ENCODE results near the gene ZNF674. TPM values are rescaled to one million over a fixed set of nuclear protein-coding genes. Genes with fewer than 3 reads are reported as not detected.

Gene ZNF674
- polyA plus RNA-seq, 2 of the 4 experiments (the other 2 are of a cell fraction): 2.6 to 6.3 TPM

DNA sequence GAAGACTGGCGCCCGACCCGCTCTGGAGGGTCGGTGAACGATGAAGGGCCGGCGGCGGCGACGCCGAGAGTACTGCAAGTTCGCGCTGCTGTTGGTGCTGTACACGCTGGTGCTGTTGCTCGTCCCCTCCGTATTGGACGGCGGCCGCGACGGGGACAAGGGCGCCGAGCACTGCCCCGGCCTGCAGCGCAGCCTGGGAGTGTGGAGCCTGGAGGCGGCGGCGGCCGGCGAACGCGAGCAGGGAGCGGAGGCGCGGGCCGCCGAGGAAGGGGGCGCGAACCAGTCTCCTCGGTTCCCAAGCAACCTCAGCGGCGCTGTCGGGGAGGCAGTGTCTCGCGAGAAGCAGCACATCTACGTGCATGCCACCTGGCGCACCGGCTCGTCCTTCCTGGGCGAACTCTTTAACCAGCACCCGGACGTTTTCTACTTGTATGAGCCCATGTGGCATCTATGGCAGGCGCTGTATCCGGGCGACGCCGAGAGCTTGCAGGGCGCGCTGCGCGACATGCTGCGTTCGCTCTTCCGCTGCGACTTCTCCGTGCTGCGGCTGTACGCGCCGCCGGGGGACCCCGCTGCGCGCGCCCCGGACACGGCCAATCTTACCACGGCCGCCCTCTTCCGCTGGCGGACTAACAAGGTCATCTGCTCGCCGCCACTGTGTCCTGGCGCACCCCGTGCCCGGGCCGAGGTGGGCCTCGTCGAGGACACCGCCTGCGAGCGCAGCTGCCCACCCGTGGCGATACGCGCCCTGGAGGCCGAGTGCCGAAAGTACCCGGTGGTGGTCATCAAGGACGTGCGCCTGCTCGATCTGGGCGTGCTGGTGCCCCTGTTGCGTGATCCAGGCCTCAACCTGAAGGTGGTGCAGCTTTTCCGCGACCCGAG, 28.9 kb upstream of the ZNF674 start:
- peak overlapping the region; percentile 76 for H3K4me3 ChIP-seq
- WGBS (ENCODE audit: missing lambda C conversion rate): 12% methylated on average over 26 of the region's 107 CpGs
- FAIRE-seq (no peak), ATAC-seq (peak; percentile 80 to 81), DNase-seq (ENCODE audit: low read depth in 1 of 2, low spot score in 1 of 2) (peak; percentile 54 to 83)
- POLR2A ChIA-PET: interaction anchor here (1.4 kb wide), 1 partner anchor 9 kb away, joined by 5 read pairs; no protein-coding TSS in a partner anchor
- no peaks in the 10 kb centered on the region for H3K9me3 ChIP-seq
- TF ChIP-seq MAFK (IDR thresholded peaks at IDR 0.05; ENCODE audit: partially characterized antibody) (no peak), FOSB (CRISPR knock-in tag; IDR thresholded peaks at IDR 0.05) (no peak), SMC3 (IDR thresholded peaks at IDR 0.05) (0 out of 3 replicates have a peak, but pooled peaks have one; percentile 4), CHD2 (IDR thresholded peaks at IDR 0.05; ENCODE audit: low read length, partially characterized antibody) (peak; percentile 95), GATA3 (IDR thresholded peaks at IDR 0.05; ENCODE audit: borderline replicate concordance) (no peak), BHLHE40 (IDR thresholded peaks at IDR 0.05; ENCODE audit: low read depth, low read length) (no peak), CHD4 (IDR thresholded peaks at IDR 0.05; ENCODE audit: borderline replicate concordance) (no peak), CBX8 (IDR thresholded peaks at IDR 0.05) (no peak), TP53 (CRISPR knock-in tag; IDR thresholded peaks at IDR 0.05) (no peak), EHMT2 (IDR thresholded peaks at IDR 0.05; ENCODE audit: low read depth) (no peak), HEYL (CRISPR knock-in tag; IDR thresholded peaks at IDR 0.05) (no peak), EP300 (IDR thresholded peaks at IDR 0.05) (no peak), JUNB (IDR thresholded peaks at IDR 0.05) (no peak), NPAS2 (CRISPR knock-in tag; IDR thresholded peaks at IDR 0.05; ENCODE audit: borderline replicate concordance) (no peak), SREBF2 (IDR thresholded peaks at IDR 0.05) (no peak), POLR2A (IDR thresholded peaks at IDR 0.05; ENCODE audit: low read length) (0 out of 2 replicates have a peak, but pooled peaks have one; percentile 10), EHF (CRISPR knock-in tag; IDR thresholded peaks at IDR 0.05) (no peak), POLR2AphosphoS2 (conservative IDR thresholded peaks at IDR 0.05; ENCODE audit: low read length) (no peak), NFE2L2 (conservative IDR thresholded peaks at IDR 0.05; ENCODE audit: low read length) (no peak), ZFP36 (IDR thresholded peaks at IDR 0.05; ENCODE audit: borderline replicate concordance, partially characterized antibody) (no peak), RAD21 (conservative IDR thresholded peaks at IDR 0.05 in 1 of 2, IDR thresholded peaks at IDR 0.05 in 1 of 2) (no peak), JUN (IDR thresholded peaks at IDR 0.05) (peak; percentile 16 to 31; a peak in 1 of 5 replicates), ESRRA (IDR thresholded peaks at IDR 0.05; ENCODE audit: borderline replicate concordance, low read length) (no peak), RCOR1 (IDR thresholded peaks at IDR 0.05; ENCODE audit: low read depth, low read length) (no peak), MYC (IDR thresholded peaks at IDR 0.05; ENCODE audit: borderline replicate concordance, low read length) (no peak), KDM5A (IDR thresholded peaks at IDR 0.05) (no peak), RNF2 (IDR thresholded peaks at IDR 0.05; ENCODE audit: borderline replicate concordance, low read depth) (no peak)
- TF ChIP-seq, protein P1, sequence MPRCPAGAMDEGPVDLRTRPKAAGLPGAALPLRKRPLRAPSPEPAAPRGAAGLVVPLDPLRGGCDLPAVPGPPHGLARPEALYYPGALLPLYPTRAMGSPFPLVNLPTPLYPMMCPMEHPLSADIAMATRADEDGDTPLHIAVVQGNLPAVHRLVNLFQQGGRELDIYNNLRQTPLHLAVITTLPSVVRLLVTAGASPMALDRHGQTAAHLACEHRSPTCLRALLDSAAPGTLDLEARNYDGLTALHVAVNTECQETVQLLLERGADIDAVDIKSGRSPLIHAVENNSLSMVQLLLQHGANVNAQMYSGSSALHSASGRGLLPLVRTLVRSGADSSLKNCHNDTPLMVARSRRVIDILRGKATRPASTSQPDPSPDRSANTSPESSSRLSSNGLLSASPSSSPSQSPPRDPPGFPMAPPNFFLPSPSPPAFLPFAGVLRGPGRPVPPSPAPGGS (IDR thresholded peaks at IDR 0.05): 0 out of 3 replicates have a peak, but pooled peaks have one; percentile 12
- TF ChIP-seq, protein P2, sequence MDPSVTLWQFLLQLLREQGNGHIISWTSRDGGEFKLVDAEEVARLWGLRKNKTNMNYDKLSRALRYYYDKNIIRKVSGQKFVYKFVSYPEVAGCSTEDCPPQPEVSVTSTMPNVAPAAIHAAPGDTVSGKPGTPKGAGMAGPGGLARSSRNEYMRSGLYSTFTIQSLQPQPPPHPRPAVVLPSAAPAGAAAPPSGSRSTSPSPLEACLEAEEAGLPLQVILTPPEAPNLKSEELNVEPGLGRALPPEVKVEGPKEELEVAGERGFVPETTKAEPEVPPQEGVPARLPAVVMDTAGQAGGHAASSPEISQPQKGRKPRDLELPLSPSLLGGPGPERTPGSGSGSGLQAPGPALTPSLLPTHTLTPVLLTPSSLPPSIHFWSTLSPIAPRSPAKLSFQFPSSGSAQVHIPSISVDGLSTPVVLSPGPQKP (IDR thresholded peaks at IDR 0.05; ENCODE audit: low read depth, low read length): no peak
- TF ChIP-seq, protein P3, sequence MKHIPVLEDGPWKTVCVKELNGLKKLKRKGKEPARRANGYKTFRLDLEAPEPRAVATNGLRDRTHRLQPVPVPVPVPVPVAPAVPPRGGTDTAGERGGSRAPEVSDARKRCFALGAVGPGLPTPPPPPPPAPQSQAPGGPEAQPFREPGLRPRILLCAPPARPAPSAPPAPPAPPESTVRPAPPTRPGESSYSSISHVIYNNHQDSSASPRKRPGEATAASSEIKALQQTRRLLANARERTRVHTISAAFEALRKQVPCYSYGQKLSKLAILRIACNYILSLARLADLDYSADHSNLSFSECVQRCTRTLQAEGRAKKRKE (CRISPR knock-in tag; IDR thresholded peaks at IDR 0.05; ENCODE audit: low read depth): no peak
- TF ChIP-seq, protein P4, sequence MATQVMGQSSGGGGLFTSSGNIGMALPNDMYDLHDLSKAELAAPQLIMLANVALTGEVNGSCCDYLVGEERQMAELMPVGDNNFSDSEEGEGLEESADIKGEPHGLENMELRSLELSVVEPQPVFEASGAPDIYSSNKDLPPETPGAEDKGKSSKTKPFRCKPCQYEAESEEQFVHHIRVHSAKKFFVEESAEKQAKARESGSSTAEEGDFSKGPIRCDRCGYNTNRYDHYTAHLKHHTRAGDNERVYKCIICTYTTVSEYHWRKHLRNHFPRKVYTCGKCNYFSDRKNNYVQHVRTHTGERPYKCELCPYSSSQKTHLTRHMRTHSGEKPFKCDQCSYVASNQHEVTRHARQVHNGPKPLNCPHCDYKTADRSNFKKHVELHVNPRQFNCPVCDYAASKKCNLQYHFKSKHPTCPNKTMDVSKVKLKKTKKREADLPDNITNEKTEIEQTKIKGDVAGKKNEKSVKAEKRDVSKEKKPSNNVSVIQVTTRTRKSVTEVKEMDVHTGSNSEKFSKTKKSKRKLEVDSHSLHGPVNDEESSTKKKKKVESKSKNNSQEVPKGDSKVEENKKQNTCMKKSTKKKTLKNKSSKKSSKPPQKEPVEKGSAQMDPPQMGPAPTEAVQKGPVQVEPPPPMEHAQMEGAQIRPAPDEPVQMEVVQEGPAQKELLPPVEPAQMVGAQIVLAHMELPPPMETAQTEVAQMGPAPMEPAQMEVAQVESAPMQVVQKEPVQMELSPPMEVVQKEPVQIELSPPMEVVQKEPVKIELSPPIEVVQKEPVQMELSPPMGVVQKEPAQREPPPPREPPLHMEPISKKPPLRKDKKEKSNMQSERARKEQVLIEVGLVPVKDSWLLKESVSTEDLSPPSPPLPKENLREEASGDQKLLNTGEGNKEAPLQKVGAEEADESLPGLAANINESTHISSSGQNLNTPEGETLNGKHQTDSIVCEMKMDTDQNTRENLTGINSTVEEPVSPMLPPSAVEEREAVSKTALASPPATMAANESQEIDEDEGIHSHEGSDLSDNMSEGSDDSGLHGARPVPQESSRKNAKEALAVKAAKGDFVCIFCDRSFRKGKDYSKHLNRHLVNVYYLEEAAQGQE (IDR thresholded peaks at IDR 0.05): peak; percentile 96
- TF ChIP-seq, protein P5, sequence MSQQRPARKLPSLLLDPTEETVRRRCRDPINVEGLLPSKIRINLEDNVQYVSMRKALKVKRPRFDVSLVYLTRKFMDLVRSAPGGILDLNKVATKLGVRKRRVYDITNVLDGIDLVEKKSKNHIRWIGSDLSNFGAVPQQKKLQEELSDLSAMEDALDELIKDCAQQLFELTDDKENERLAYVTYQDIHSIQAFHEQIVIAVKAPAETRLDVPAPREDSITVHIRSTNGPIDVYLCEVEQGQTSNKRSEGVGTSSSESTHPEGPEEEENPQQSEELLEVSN (IDR thresholded peaks at IDR 0.05; ENCODE audit: borderline replicate concordance, low read depth): no peak
- H3K27ac ChIP-seq: peak overlapping the region; percentile 88 to 98
- H3K4me1 ChIP-seq: peaks cover 35% of the 10 kb centered on the region
- peak overlapping the region; percentile 83 for H3K4me2 ChIP-seq
- CTCF ChIA-PET: no interaction called here
